DND-41 (cell line): ENCODE measurements around the gene RNF14.

Source experiments
- ATAC-seq: fragments of 200-7000 bp; cut with Tn5 transposase; 3 replicates; pipeline ENCODE4 v1.9.1; 2021; ENCODE audit warnings: low read depth; ENCODE audit not compliant: insufficient read depth
- DNase-seq: peaks from one replicate; pipeline ENCODE4 v3.0.0-alpha.2; 2020
- H2AFZ ChIP-seq: 2 replicates; pipeline ENCODE4 v1.6.0; 2012; ENCODE audit warnings: low read depth, low read length
- H3K27ac ChIP-seq: 2 replicates; pipeline ENCODE4 v1.5.1; 2012; ENCODE audit warnings: low read length, inconsistent platforms
- H3K27me3 ChIP-seq: fragments of 200-600 bp; sonication (generic); 2 replicates; pipeline ENCODE4 v1.6.0; 2012; ENCODE audit warnings: low read length, mild to moderate bottlenecking, inconsistent platforms; ENCODE audit not compliant: insufficient read depth, poor library complexity
- H3K36me3 ChIP-seq: 2 replicates; pipeline ENCODE4 v1.5.1; 2012; ENCODE audit warnings: low read length, inconsistent platforms; ENCODE audit not compliant: insufficient read depth
- H3K4me1 ChIP-seq: 2 replicates; pipeline ENCODE4 v1.5.1; 2012; ENCODE audit warnings: mild to moderate bottlenecking, low read length; ENCODE audit not compliant: insufficient read depth
- H3K4me2 ChIP-seq: 2 replicates; pipeline ENCODE4 v1.6.0; 2012; ENCODE audit warnings: mild to moderate bottlenecking, moderate library complexity, low read length, inconsistent platforms; ENCODE audit not compliant: insufficient read depth
- H3K4me3 ChIP-seq, 2 experiments: fragments of 200-600 bp in 1 of 2; shearing (Covaris generic) in 1 of 2; 2 replicates each; pipeline ENCODE4 v1.5.1; 2012 to 2016; ENCODE audit warnings: inconsistent platforms in 2 of 2, low read length in 2 of 2, mild to moderate bottlenecking in 2 of 2, low read depth in 1 of 2, moderate library complexity in 1 of 2
- H3K79me2 ChIP-seq: 2 replicates; pipeline ENCODE4 v1.6.0; 2012; ENCODE audit warnings: low read length, inconsistent platforms; ENCODE audit not compliant: insufficient read depth
- H3K9ac ChIP-seq: 2 replicates; pipeline ENCODE4 v1.6.0; 2012; ENCODE audit warnings: low read depth, mild to moderate bottlenecking, inconsistent platforms, low read length, moderate library complexity
- H3K9me3 ChIP-seq: 2 replicates; pipeline ENCODE4 v1.5.1; 2012; ENCODE audit warnings: low read length, moderate library complexity, mild to moderate bottlenecking, inconsistent platforms; ENCODE audit not compliant: insufficient read depth, severe bottlenecking
- H4K20me1 ChIP-seq: 2 replicates; pipeline ENCODE4 v1.6.0; 2012; ENCODE audit warnings: low read length; ENCODE audit not compliant: insufficient read depth
- EZH2 ChIP-seq: IDR thresholded peaks from 3 replicates; pipeline ENCODE4 v1.6.1; 2012; ENCODE audit warnings: borderline replicate concordance, low read depth, mild to moderate bottlenecking, moderate library complexity, low read length, inconsistent platforms; ENCODE audit not compliant: severe bottlenecking
- TF ChIP-seq, protein P1 (sequence below): IDR thresholded peaks from 2 replicates; pipeline ENCODE4 v1.5.1; 2012; ENCODE audit warnings: borderline replicate concordance, low read length, moderate library complexity, mild to moderate bottlenecking; ENCODE audit not compliant: poor library complexity, severe bottlenecking; ENCODE audit errors: extremely low read depth

Gene RNF14

DNA sequence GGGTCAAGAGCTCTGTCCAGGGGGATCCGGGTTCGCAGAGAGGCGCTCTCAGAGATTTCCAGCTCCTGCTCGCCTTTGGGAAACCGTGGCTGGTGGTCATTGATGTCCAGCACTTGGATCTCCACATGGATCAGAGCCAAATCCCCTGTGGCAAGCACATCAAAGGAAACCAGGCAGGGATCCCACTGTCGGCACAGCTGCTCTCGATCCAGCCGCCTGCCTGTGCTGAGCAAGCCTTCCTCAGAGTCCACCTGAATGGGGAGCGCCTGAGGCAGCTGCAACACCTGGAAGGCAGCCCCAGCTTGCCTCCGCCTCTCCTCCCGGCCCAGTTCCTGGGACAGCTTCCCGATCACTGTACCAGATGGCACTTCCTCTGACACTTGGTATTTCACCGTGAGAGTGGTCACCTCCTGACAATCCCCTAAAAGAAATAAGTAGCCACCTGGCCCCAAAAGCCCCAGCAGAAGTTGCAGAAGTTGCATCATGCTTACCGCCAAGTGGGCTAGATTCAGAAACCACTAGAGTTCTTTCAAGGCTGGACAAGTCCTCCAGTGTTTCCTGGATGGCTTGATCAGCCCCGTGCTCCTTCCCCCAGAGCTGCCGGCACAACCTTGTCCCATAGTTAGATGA lies 11.4 kb upstream of the RNF14 start:
- H3K36me3 ChIP-seq, result no peaks in the 10 kb centered on the region
- H3K79me2 ChIP-seq, result no peaks in the 10 kb centered on the region
- ATAC-seq, result no peak
- DNase-seq, result peak; percentile 27
- H2AFZ ChIP-seq, result no peak overlapping the region; the same call in 1 of the 2 replicates
- H3K9me3 ChIP-seq, result no peaks in the 10 kb centered on the region
- H3K27ac ChIP-seq, result peak overlapping the region; percentile 68
- H3K27me3 ChIP-seq, result no peaks in the 10 kb centered on the region
- peaks cover 42% of the 10 kb centered on the region for H3K4me1 ChIP-seq
- H3K9ac ChIP-seq, result peak overlapping the region; percentile 38
- TF ChIP-seq, protein P1, sequence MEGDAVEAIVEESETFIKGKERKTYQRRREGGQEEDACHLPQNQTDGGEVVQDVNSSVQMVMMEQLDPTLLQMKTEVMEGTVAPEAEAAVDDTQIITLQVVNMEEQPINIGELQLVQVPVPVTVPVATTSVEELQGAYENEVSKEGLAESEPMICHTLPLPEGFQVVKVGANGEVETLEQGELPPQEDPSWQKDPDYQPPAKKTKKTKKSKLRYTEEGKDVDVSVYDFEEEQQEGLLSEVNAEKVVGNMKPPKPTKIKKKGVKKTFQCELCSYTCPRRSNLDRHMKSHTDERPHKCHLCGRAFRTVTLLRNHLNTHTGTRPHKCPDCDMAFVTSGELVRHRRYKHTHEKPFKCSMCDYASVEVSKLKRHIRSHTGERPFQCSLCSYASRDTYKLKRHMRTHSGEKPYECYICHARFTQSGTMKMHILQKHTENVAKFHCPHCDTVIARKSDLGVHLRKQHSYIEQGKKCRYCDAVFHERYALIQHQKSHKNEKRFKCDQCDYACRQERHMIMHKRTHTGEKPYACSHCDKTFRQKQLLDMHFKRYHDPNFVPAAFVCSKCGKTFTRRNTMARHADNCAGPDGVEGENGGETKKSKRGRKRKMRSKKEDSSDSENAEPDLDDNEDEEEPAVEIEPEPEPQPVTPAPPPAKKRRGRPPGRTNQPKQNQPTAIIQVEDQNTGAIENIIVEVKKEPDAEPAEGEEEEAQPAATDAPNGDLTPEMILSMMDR, result no peak
- no peak for TF ChIP-seq EZH2
- no peaks in the 10 kb centered on the region for H4K20me1 ChIP-seq
- peak overlapping the region in 1 of 2 experiments; percentile 45; a peak in 2 of 4 replicates for H3K4me3 ChIP-seq
- H3K4me2 ChIP-seq, result peak overlapping the region; percentile 46

DNA sequence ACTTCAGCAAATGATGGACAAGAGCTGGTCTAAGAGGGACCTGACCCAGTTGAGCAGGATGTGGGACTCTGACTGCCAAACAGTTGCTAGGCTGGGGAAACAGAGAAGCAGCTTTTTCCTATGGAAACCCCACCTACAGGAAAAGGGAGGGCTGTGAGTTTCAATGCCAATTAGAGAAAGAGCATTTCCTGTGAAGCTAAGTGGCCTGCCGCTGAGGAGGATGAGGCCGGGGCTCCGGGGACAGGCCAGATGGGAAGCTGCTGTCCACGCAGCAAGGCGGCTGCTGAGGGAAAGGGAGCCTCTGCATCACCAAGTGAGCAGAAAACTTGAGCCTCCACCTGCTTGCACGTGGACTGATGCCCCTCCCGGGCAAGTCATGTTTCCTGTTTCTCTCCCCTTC lies 10.8 kb upstream of the RNF14 start, which contains the start of gene PCDH12:
Gene PCDH12 (minus strand): TSS at position 90 of the 400 bp plus-strand sequence. CDS start 351 bp downstream, outside the sequence.
- Histone ChIP-seq H3K27me3 (no peaks in the 10 kb centered on the region), H3K36me3 (no peaks in the 10 kb centered on the region), H3K4me3 (peak within 1 kb of the TSS in 1 of 2 experiments; percentile 45; a peak in 2 of 4 replicates), H2AFZ (peak within 1 kb of the TSS; percentile 63), H3K79me2 (no peaks in the 10 kb centered on the region), H3K9ac (peak within 1 kb of the TSS; percentile 38), H3K9me3 (no peaks in the 10 kb centered on the region), H4K20me1 (no peaks in the 10 kb centered on the region), H3K27ac (peak within 1 kb of the TSS; percentile 68), H3K4me2 (peak within 1 kb of the TSS; percentile 46), H3K4me1 (peaks cover 42% of the 10 kb centered on the region)
- DNase-seq (peak; percentile 57), ATAC-seq (peak; percentile 55)
- TF ChIP-seq EZH2, result no peak

DNA sequence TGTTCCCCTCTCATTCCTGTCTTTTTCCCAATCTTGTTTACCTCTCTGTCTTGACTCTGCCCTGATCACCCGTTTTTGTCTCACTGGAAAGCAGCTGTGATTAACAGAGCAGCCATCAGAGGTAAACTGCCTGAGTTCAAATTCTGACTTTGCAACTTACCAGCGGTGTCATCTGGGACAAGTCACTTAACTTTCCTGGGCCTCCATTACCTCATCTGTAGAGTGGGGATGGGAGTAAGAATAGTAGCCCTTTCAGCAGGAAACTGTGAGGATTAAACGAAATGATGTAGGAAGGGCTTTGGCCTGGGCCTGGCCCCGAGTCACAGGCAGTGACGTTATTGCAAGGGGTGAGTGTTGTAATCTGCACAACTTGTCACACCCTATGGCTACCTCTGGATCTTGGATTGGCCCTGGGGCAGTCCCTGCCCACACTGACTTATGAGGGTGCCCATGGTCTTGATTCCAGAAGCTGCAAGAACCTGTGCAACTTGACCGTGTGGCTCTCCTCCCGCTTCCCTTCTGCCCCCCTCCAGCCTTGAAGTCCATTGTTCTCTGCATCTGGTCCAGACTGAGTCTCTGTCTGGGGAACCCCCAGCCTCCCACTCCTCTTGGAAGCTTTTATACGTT lies 10.2 kb upstream of the RNF14 start:
- Histone ChIP-seq H3K4me3 (peak overlapping the region in 1 of 2 experiments; percentile 45; a peak in 2 of 4 replicates), H3K4me2 (peak overlapping the region; percentile 46), H3K27me3 (no peaks in the 10 kb centered on the region), H3K9ac (peak overlapping the region; percentile 38), H3K9me3 (no peaks in the 10 kb centered on the region), H4K20me1 (no peaks in the 10 kb centered on the region), H2AFZ (peak overlapping the region; percentile 63), H3K79me2 (no peaks in the 10 kb centered on the region), H3K27ac (peak overlapping the region; percentile 68), H3K36me3 (no peaks in the 10 kb centered on the region), H3K4me1 (peaks cover 42% of the 10 kb centered on the region)
- DNase-seq, result no peak
- TF ChIP-seq, protein P1, result no peak
- TF ChIP-seq EZH2, result no peak
- ATAC-seq, result no peak

DNA sequence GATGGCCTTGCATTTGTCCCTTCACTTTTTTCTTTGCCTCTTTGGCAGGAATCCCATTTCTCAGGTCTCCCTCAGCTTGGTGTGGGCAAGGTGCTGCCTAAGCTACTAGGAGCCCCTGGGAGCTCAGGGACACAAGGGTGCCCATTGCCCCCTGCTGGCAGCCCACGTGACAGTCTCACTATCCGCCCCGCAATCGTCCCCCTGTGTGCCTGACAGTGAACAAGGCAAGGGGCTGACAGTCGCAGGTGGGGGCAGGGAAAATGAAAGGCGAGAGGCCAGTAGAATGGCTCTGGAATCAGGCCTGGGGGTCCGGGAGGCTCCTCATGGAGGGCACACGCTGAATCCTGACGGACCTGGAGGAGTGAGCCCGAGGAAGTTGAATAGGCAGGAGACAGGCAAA lies 8.9 kb upstream of the RNF14 start:
- no peak overlapping the region for H3K4me2 ChIP-seq
- no peaks in the 10 kb centered on the region for H4K20me1 ChIP-seq
- H3K79me2 ChIP-seq, result no peaks in the 10 kb centered on the region
- H3K9me3 ChIP-seq, result no peaks in the 10 kb centered on the region
- no peak overlapping the region for H3K4me3 ChIP-seq
- peak overlapping the region; percentile 78 for H3K27ac ChIP-seq
- peak overlapping the region; percentile 41 for H2AFZ ChIP-seq
- H3K36me3 ChIP-seq, result no peaks in the 10 kb centered on the region
- no peak overlapping the region for H3K9ac ChIP-seq
- ATAC-seq (peak; percentile 51), DNase-seq (peak; percentile 63)
- no peaks in the 10 kb centered on the region for H3K27me3 ChIP-seq
- TF ChIP-seq, protein P1, result peak; percentile 72
- TF ChIP-seq EZH2, result no peak
- H3K4me1 ChIP-seq, result peaks cover 42% of the 10 kb centered on the region
